Common myeloid progenitor, CD34-positive (primary cell): ENCODE results near the gene NCBP1.

Experiments used
- CTCF ChIA-PET: fragments of 350-600 bp; sonication (Branson Sonifier 250); formaldehyde crosslinking; loops from one replicate; lab custom pipeline; 2021; ENCODE audit warnings: antibody characterized with exemption; lab: Charles Lee
- POLR2A ChIA-PET: fragments of 350-600 bp; sonication (Branson Sonifier 250); formaldehyde crosslinking; loops from one replicate; lab custom pipeline; 2021; ENCODE audit warnings: antibody characterized with exemption; lab: Charles Lee
- DNase-seq, 3 donors: peaks; one replicate each; pipeline versions ENCODE4 v3.0.0 to v3.0.0-alpha.2; 2013
- H3K27ac ChIP-seq, 2 experiments: 1 replicate in 1 of 2; 2 replicates in 1 of 2; pipeline ENCODE4 v1.7.0; 2013; ENCODE audit warnings: inconsistent platforms in 2 of 2, low read length in 2 of 2, mild to moderate bottlenecking in 2 of 2, low read depth in 1 of 2, moderate library complexity in 1 of 2; ENCODE audit not compliant: severe bottlenecking in 2 of 2, insufficient read depth in 1 of 2, poor library complexity in 1 of 2
- H3K27me3 ChIP-seq, 5 experiments: replicated peaks in 2 of 5; 1 replicate in 3 of 5; 2 replicates in 2 of 5; pipeline versions ENCODE4 v1.6.1 to v1.7.0; 2013; ENCODE audit warnings: low read length in 4 of 5, mild to moderate bottlenecking in 2 of 5, moderate library complexity in 2 of 5, inconsistent platforms in 1 of 5; ENCODE audit not compliant: insufficient read depth in 5 of 5, control insufficient read depth in 4 of 5
- H3K36me3 ChIP-seq, 4 experiments: 1 replicate in 2 of 4; 2 replicates in 2 of 4; pipeline versions ENCODE4 v1.6.1 to v1.7.0; 2013; ENCODE audit warnings: low read length in 3 of 4, control low read depth in 1 of 4, mild to moderate bottlenecking in 1 of 4; ENCODE audit not compliant: control insufficient read depth in 4 of 4, insufficient read depth in 4 of 4
- H3K4me1 ChIP-seq, 4 experiments: 1 replicate in 3 of 4; 2 replicates in 1 of 4; pipeline versions ENCODE4 v1.6.1 to v1.7.1; 2013; ENCODE audit warnings: low read length in 3 of 4, mild to moderate bottlenecking in 3 of 4, control low read depth in 1 of 4, inconsistent platforms in 1 of 4, moderate library complexity in 1 of 4; ENCODE audit not compliant: control insufficient read depth in 4 of 4, insufficient read depth in 4 of 4; ENCODE audit errors: control extremely low read depth in 1 of 4
- H3K4me3 ChIP-seq, 7 experiments: 1 replicate in 4 of 7; 2 replicates in 3 of 7; pipeline versions ENCODE4 v1.5.1 to v1.7.0; 2013; ENCODE audit warnings: mild to moderate bottlenecking in 7 of 7, low read length in 6 of 7, moderate library complexity in 6 of 7, inconsistent platforms in 2 of 7, low read depth in 2 of 7, control low read depth in 1 of 7; ENCODE audit not compliant: insufficient read depth in 4 of 7, control insufficient read depth in 1 of 7; ENCODE audit errors: extremely low read depth in 1 of 7
- H3K9me3 ChIP-seq, 5 experiments: 1 replicate in 4 of 5; 2 replicates in 1 of 5; pipeline versions ENCODE4 v1.6.1 to v1.7.1; 2013; ENCODE audit warnings: low read length in 4 of 5, mild to moderate bottlenecking in 2 of 5, inconsistent platforms in 1 of 5, low read depth in 1 of 5, moderate library complexity in 1 of 5; ENCODE audit not compliant: control insufficient read depth in 4 of 5, insufficient read depth in 2 of 5; ENCODE audit errors: control extremely low read depth in 1 of 5
- WGBS: methylation state at CpG from one replicate; pipeline ENCODE4 v1.1.5; 2013; ENCODE audit not compliant: insufficient coverage; 5-methylcytosine and 5-hydroxymethylcytosine counted together

Gene NCBP1

GRCh38 chr9:97665742-97666141 is 32.1 kb downstream of the NCBP1 start:
- WGBS: no CpG with 5 or more reads among the region's 3 CpGs
- peaks cover 0 to 9% (median 1%) of the 10 kb centered on the region in 4 experiments for H3K4me1 ChIP-seq
- POLR2A ChIA-PET: no interaction called here
- CTCF ChIA-PET: interaction anchor here (1.8 kb wide), 1 partner anchor 26 kb away, joined by 4 read pairs; no protein-coding TSS in a partner anchor
- DNase-seq: no peak
- no peak overlapping the region for H3K4me3 ChIP-seq
- peaks cover 41 to 91% (median 67%) of the 10 kb centered on the region in 4 experiments for H3K36me3 ChIP-seq
- H3K9me3 ChIP-seq: no peaks in the 10 kb centered on the region
- H3K27ac ChIP-seq: no peak overlapping the region
- H3K27me3 ChIP-seq: no peaks in the 10 kb centered on the region

- H3K4me1 ChIP-seq: peaks cover 0 to 9% (median 1%) of the 10 kb centered on the region in 4 experiments
- ChIA-PET CTCF (no interaction called here), POLR2A (no interaction called here)
- H3K4me3 ChIP-seq: no peak overlapping the region
- peak in 1 of 3 donors; percentile 5 for DNase-seq
- no CpG with 5 or more reads among the region's 5 CpGs for WGBS
- peaks cover 42 to 93% (median 73%) of the 10 kb centered on the region in 4 experiments for H3K36me3 ChIP-seq
- no peaks in the 10 kb centered on the region for H3K9me3 ChIP-seq
- no peak overlapping the region for H3K27ac ChIP-seq
- H3K27me3 ChIP-seq: no peaks in the 10 kb centered on the region
Measured at GRCh38 chr9:97666907-97667686, 33.5 kb downstream of the NCBP1 start.

- Histone ChIP-seq H3K9me3 (no peaks in the 10 kb centered on the region), H3K27me3 (no peaks in the 10 kb centered on the region), H3K36me3 (peaks cover 35 to 94% (median 76%) of the 10 kb centered on the region in 4 experiments), H3K27ac (no peak overlapping the region), H3K4me1 (peaks cover 0 to 9% (median 1%) of the 10 kb centered on the region in 4 experiments), H3K4me3 (no peak overlapping the region)
- ChIA-PET POLR2A (no interaction called here), CTCF (no interaction called here)
- DNase-seq: no peak
- 100% methylated on average over 2 of the region's 3 CpGs for whole genome bisulfite sequencing
Measured at GRCh38 chr9:97668485-97668884, 34.9 kb downstream of the NCBP1 start.

DNA sequence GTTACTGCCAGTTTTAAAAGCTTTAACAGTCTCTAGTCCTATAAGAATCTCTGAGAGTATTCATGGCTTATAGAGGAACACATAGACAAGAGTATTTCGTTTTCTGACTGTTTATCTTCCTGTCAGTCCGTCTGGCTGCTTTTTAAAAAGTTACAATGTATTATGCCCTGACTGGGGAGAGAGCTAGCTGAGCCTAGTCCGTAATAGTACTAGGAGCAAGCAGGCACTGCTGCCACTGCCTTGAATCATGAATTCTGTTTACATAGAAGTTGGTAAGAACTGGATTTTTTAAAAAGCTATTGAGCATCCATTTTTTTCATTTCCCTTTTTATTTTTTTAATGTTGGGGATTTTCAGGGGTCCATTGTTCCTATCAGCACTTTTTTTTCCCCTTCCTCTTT is 37.0 kb downstream of the NCBP1 start:
- no peak overlapping the region for H3K27ac ChIP-seq
- peaks cover 32 to 94% (median 77%) of the 10 kb centered on the region in 4 experiments for H3K36me3 ChIP-seq
- H3K9me3 ChIP-seq: no peaks in the 10 kb centered on the region
- H3K27me3 ChIP-seq: no peaks in the 10 kb centered on the region
- ChIA-PET POLR2A (interaction anchor here (0.6 kb wide), 1 partner anchor 51 kb away, joined by 3 read pairs; no protein-coding TSS in a partner anchor), CTCF (interaction anchor here (0.8 kb wide), 1 partner anchor 10 kb away, joined by 4 read pairs; no protein-coding TSS in a partner anchor)
- H3K4me1 ChIP-seq: peaks cover 0 to 9% (median 1%) of the 10 kb centered on the region in 4 experiments
- no peak for DNase-seq
- H3K4me3 ChIP-seq: no peak overlapping the region
- 95% methylated on average over 3 of the region's 3 CpGs for WGBS

GRCh38 chr9:97672403-97672802 is 38.8 kb downstream of the NCBP1 start:
- DNase-seq: no peak
- H3K27ac ChIP-seq: no peak overlapping the region
- no peak overlapping the region for H3K4me3 ChIP-seq
- POLR2A ChIA-PET: no interaction called here
- H3K27me3 ChIP-seq: no peaks in the 10 kb centered on the region
- CTCF ChIA-PET: interaction anchor here (1.1 kb wide), 1 partner anchor 9 kb away, joined by 3 read pairs; no protein-coding TSS in a partner anchor
- peaks cover 30 to 90% (median 69%) of the 10 kb centered on the region in 4 experiments for H3K36me3 ChIP-seq
- H3K9me3 ChIP-seq: no peaks in the 10 kb centered on the region
- H3K4me1 ChIP-seq: no peaks in the 10 kb centered on the region
- WGBS: 100% methylated on average over 1 of the region's 3 CpGs

DNA sequence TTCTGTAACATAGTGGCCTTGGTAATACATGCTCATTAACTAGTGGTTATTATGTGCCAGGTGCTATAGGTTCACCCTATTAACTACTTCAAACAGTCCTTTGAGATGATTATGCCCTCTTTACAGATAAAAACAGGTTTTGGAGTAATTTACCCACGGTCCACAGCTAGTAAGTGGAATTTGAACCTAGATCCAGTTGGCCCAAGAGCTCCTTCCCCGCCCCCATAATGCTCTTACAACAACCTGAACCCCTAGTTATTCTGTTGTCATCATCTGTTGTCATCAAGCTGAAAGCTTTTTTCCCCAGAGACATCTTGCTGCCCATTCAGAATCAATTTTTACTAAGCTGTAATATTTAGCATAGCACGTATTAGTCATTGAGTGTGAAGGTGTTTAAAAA is 40.3 kb downstream of the NCBP1 start:
- no peak for DNase-seq
- POLR2A ChIA-PET: no interaction called here
- CTCF ChIA-PET: interaction anchor here (1.3 kb wide), 1 partner anchor 16 kb away, joined by 3 read pairs; no protein-coding TSS in a partner anchor

GRCh38 chr9:97675655-97676054 is 42.0 kb downstream of the NCBP1 start:
- CTCF ChIA-PET: no interaction called here
- Histone ChIP-seq H3K36me3 (peaks cover 25 to 79% (median 59%) of the 10 kb centered on the region in 4 experiments), H3K9me3 (no peaks in the 10 kb centered on the region), H3K4me1 (no peaks in the 10 kb centered on the region), H3K27me3 (no peaks in the 10 kb centered on the region), H3K27ac (no peak overlapping the region), H3K4me3 (no peak overlapping the region)
- DNase-seq: no peak
- 100% methylated on average over 2 of the region's 3 CpGs for WGBS
- POLR2A ChIA-PET: no interaction called here

More for the DNA sequence above, 40.3 kb downstream of the NCBP1 start:
- Histone ChIP-seq H3K4me1 (no peaks in the 10 kb centered on the region), H3K27me3 (no peaks in the 10 kb centered on the region), H3K36me3 (peaks cover 25 to 88% (median 67%) of the 10 kb centered on the region in 4 experiments), H3K27ac (no peak overlapping the region), H3K4me3 (no peak overlapping the region), H3K9me3 (no peaks in the 10 kb centered on the region)
- WGBS: 100% methylated on average over 2 of the region's 3 CpGs
